Stimulated activated CD8-positive, alpha-beta memory T cell treated with anti-CD3 and anti-CD28 coated beads, Interleukin-15, amount 100 ng/mL, for 1 hour (primary cell): ENCODE measurements around the gene FNBP1L.
"Not testable (repeated sequence)": the region's sequence is repeated elsewhere in the genome, so short reads cannot be mapped to it uniquely, and the experiment has no call there.

Experiments used
- DNase-seq: peaks from one replicate; pipeline ENCODE4 v3.0.0-alpha.2; 2020; ENCODE audit warnings: low read depth

FNBP1L gene

DNA sequence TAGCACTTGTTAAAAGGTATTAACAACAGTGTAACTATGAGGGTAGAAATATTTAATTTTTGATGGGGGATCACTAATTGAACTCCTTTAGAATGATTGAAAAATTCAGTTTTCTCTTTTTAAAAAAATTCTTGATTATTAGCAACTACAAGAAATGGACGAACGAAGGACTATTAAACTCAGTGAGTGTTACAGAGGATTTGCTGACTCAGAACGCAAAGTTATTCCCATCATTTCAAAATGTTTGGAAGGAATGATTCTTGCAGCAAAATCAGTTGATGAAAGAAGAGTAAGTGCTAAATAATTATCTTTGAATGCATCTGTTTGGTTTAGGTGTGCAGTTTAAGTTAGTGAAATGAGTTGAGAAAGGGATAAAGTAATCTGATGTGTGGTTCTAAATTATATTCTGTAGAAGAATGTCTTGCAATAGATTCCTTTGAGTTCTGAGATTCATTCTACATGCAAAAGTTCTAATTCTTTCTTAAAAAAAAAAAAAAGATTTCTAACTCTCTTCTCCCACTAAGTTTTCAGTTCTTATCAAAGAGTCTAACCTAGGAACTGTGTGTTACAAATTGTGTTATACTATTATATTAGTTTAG is 85.0 kb downstream of the FNBP1L start:
- DNase-seq: no peak

DNA sequence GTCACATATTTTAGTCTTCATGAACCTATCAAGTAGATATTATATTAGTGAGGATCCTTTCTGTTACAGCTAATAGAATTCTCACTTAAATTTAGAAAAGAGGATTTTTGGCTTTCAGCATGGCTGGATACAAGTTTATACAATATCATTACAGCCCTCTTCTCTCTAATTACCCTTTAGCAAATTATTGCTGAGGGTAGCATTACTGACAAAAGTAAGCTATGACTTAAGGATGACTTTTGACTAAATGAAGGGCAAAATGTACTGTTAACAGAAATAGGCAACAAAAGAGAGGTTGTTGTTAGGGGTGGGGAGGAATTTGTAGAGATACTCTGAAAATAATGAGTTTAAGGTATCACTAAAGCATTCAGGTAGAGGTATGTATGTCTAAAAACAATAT is 85.8 kb downstream of the FNBP1L start:
- no peak for DNase-seq

DNA sequence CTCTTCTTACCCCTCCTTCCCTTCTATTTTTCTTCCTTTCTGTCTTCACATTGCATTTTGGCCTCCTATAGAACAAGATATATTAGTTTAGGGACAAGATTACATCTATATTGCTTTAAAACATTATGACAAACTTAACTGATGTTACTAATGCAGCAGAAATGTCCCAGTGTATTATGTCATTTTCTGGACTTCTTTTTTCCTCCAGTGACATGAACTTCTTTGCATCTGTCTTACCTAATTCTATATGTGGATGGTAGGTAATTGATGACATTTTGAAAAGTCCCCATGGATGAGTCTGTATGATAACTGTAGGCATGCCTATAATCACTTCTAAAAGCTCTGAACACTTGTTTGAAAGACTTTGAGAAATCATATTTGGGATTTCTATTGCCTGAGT is 89.5 kb downstream of the FNBP1L start:
- no peak for DNase-seq

DNA sequence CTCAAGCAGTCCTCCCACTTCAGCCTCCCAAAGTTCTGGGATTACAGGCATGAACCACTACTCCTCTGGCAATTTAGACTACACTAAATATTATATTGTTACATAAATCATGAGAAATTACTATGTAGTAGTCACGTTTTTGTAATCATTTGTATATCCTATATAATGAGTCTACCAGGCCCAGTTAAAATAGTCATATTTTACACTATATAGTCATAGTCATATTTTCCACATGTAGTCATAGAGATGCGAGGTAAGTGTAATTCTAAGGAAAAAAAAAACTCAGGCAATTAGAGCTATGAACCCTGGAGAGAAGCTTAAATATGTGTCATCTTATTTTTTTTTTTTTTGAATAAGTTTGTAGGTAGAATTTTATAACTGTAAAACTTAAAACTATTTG is 90.0 kb downstream of the FNBP1L start:
- DNase-seq: no peak

DNA sequence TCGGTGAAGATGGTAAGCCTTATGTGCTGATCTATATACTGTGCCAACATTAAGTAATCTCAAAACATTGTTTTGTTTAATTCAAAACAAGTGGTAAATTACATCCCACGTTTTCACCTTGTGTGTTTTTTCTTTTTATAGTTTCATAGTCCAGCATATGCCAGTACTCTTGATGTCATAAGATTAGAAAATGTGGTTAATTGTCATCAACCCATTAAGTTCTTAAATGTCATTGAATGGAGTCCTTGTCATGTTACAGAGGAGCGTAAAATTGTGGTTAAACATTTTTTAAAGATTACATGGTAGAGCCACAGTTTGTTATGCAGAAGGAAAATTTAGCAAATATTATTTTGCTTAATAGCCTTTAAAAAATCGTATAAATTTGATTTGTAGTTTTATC is 93.1 kb downstream of the FNBP1L start:
- no peak for DNase-seq

DNA sequence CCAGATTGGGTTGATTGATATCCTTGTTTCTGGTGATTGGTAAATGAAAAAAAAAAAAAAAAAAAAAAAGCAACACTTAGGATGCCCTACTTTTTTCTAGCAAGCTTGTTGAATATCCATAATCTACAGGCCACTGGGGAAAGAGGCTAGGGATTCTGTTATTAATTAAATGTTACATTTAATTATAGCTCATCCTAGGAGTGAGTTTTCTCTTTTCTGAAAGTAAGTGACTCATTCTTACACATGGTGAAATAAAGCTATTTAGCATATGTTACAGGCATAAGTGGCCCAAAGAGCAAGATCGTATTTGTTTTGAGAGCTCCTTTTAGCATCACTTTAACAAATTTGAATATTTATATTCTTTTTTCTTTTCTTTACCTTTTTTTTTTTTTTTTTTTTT is 94.5 kb downstream of the FNBP1L start:
- DNase-seq: no peak

DNA sequence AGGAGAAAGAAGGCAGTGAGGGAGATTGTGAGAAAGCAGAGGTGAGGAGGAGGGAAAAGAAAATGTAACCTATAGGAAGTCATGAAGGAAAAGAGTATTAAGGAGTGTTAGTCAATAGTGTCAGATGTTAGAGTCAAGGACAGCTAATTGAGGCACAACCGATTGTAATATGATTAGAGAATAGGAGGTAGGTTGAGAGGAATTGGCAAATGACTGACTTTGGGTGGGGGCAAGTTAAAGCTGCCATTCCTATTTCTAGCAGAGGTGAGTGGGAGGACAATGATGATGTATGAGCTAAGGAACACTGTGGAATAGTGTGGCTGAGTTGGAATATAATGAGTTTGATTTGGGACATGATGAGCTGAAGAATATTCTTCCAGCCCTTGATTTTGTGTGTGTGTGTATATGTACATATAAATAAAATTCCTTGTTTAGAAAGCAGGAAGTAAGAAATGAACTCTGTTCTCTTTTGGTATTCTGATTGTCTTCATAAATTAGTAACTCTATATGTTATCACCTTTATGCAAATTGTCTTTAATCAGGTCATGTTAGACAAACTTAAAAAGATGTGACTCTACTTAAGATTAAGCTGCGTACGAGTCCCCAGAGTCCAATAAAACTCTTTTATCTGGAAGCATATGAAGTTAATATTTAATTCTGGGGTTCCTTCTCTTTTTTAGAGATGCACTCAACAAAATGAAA is 98.4 kb downstream of the FNBP1L start:
- DNase-seq: no peak

DNA sequence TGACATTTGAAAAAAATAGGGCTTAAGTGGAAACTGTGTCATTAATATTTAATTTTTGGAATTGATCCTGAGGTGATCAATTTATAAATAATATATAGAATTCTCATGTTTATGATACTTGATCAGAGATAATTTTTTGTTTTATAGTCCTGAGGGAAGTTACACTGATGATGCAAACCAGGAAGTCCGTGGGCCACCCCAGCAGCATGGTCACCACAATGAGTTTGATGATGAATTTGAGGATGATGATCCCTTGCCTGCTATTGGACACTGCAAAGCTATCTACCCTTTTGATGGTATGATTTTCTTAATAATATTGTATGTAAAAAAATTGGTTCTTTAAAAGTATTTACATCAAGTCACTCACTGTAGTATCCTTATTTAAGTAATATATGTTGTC is 101.2 kb downstream of the FNBP1L start:
- no peak for DNase-seq

DNA sequence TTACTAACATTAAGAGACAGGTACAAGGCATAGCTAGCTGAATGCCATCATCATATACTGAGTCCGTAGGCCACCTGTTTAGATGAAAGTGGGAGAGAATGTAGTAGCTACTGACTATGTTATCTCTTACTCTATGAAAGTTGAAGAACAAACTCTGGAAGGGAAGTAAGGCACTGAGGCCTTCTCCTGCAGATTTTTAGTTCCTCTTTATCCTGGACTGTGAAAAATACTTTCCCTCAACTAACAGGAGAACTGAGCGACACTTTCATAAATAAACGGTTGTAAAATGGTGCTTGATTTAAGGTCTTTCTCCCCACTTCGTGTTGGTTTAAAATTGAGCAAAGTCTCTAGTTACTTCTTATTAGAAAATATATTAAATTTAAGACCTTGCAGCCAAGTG is 101.9 kb downstream of the FNBP1L start:
- DNase-seq: no peak

DNA sequence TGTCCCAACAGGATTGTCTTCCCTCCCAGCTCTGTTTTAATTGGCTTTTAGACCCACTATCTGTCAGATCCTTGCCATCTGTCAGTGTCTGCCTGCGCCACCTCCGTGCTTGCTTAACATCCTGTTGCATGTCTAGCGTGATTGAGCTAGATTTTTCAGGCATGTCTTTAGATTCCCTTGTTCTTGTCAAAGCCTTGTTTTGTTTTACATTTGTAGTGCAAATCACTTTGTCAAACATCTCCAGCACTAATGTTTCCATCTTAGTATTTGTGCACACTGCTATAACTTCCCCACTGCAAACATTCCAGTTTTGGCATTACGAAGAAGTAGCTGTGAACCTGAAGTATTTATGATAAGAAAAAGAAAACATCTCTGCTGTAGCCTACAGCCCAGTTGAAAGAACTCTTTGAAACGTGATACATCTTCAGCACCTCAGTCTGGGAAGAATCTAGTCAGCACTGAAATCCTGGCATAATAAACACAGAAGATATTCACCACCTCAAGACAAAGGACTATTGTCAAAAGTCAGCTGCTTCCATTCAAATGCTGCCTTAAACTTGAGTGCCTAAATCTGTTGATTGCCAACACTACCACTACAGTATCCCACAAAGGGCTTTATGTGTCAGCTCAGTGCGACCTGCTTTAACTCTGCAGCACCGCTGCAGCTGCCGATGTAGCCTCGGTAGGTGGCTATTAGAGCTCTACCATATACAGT is 105.0 kb downstream of the FNBP1L start:
- DNase-seq: no peak

DNA sequence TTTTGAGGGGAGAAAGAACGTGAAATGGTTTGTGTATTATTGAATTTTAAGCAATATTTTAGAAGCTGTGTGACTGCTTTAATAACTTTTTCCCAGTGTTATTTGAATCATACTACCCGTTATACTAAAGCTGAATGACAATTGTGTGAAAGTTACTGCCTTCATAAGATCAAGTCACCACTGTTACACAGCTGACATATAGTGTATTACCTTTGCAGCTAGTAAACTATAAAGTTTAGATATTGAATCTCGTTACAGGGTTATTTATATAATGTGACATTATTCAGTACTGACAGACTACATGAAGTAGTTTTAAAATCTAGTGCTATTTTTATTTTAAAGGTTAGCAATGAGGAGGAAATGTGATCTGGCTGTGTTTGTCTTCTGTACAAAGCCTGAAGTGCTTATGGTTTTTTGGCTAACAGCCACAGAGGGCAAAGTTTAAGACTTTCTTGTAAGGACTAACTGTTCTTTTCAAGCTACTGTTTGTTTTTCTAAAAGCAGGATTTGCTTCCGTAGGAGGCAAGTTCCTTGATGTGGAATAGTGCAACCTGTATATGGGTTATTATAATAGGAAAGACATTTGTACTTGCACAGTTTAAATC is 106.1 kb downstream of the FNBP1L start:
- DNase-seq: not testable (repeated sequence)

DNA sequence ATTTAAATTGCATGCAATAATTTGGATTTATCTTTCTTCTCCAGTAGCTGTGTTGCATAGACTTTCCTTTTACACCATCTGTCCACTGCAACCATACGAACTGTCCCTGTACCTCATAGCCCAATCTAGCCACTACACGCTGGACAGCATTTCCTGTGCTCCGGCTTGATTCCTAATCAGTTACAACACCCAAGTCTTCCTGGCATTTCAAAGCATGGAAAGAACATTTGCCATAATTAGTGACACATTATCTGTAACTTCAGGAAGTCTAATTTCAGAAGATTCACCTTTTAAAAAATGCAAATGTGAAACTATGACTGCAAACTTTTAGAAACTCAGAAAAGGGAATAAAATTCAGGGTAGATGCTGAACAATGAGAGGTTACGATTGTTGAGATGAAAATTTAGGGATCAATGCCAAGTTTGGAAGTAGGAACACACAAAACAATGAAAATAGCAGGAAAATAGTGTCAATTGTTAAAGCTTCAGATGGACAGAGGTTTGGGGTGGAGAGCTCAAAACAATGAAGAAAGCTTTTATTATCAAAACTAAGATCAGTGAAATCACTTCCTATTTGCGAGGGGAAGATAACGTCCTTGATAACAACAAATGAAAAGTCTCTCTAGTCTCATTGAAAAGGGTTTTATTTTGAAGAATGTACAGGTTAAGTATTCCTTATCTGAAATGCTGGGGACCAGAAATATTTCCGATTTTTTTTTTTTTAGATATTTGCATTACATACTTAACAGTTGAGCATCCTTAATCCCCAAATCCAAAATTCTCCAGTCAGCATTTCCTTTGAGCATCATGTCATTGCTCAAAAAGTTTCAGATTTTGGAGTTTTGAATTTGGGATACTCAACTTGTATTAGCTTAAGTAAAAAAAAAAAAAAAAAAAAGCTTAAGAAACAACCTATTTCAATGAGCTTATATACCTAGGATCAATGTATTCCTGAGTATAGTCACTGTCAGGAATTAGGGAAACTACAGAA is 107.3 kb downstream of the FNBP1L start:
- DNase-seq: no peak

DNA sequence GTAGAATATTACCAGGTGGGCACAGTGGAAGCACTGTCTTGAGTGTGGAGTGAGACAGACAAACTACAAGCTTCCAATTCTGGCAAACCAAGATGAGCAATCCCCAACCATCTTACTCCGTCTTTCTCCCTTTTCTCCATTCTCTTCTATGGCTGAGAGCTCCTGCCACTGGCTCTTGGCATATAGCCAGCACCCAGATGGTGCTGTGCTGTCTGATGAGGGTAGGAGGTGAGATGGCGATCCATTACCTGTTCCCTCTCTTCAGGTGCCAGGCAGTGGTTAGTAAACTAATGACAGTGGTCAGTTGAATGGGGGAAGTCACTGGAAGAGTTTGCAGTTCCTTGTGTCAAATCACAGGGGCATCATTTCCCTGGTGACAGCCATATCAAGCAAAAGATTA is 108.4 kb downstream of the FNBP1L start:
- no peak for DNase-seq

DNA sequence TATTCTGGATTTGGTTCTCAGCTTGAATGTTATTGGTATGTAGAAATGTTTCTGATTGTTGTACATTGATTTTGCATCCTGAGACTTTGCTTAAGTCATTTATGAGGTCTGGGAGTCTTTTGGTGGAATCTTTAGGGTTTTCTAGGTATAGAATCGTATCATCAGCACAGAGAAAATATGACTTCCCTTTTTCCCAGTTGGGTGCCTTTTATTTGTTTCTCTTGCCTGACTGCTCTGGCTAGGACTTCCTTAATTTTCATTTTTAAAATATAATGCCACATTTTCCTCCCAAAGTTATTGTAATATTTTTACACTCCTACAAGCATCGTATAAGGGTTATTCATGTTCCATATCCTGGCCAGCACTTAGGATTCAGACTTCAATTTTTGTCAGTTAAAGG is 111.1 kb downstream of the FNBP1L start:
- DNase-seq: no peak

DNA sequence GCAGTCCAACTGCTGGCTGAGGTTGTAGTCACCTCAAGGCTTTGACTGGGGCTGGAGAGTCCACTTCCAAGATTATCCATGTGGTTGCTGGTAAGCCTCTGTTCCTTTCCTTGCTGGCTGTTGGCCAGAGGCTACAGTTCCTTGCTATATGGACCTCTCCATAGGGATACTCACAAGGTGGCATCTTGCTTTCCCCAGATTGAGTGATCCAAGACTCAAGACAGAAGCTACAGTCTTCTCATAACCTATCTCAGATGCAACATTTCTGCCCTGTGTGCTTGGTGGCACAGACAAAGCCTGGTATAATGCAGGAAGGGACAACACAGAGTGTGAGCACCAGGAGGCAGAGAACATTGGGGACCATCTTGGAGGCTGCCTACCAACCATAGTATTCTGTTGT is 111.8 kb downstream of the FNBP1L start:
- no peak for DNase-seq

DNA sequence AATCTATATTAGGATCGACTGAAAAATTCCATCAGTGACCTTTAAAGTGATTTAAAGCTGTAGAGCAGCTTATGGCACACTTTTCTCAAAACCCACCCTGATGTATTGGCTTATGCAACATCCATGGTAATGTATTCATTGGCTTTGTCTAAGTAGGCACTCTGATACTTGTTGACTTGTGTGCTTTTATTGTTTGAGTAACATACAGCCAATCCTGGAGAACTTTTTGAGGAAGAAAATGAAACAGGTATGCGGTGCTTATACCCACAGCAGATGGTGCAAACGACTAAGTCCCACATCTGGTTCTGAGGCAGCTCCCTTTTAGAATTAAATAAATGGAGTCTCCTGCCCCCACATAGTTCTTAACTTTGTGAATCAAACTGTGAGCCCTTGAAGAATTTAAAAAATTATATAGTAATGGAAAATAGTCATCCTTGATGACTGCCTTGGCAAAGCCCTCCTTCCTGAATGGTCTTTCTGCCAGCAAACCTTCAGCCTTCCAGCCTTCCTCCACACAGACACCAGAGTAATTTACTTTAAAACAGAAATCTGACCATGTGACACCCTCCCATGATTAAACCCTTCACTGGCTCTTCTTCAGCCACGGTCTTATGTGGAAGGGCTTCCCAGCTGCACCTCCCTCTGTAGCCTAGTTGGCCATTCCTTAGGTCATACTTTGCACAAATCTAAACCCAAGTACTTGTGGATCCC is 117.7 kb downstream of the FNBP1L start:
- no peak for DNase-seq

DNA sequence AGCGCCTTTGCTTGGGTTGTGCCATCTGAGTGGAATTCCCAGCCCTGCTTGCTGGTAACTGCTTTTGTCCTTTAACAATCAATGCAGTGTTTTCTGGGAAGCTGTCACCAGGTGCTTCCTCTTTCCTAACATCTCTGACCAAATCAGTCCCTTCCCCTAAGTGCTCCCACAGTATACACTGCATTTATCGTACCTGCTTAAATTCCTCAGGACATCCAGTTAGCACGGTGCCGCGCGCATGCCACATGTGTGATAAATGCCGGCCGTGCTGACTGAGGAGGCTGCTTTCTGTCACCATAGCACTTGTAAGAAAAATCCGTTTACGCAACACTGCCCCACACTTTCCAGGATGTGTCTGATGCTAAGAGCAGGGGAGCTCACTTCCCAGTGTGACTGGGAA is 118.3 kb downstream of the FNBP1L start:
- no peak for DNase-seq

DNA sequence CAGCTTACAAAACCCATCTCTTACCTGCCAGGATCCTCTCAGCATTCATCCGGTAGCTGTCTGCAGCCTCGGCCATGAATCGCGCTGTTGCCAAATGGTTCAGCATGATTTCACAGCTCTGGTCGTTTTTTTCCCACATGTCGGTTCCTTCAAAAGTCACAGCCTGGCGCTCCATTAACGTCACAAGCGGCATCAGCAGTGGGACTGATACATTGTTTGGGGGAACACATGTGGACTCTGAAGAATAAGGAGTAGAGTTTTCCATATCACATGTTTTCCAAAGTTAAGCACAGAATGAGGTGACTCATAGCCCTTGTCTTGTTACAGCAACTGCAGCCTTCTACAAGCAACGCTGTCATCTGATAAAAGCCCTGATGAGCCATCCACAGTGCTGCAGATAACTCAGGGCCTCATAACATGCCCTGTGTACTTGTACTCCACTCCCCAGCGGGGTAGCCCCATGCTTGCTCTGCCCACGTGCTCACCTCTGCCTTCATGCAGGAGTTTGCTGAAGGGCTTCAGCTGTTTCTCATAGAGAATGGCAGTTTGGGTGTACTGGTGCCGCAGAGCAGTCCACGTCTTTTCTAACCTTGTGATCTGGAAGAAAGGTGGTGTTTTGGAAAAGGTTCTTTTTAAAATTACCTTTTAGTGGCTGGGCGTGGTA is 119.5 kb downstream of the FNBP1L start:
- no peak for DNase-seq

DNA sequence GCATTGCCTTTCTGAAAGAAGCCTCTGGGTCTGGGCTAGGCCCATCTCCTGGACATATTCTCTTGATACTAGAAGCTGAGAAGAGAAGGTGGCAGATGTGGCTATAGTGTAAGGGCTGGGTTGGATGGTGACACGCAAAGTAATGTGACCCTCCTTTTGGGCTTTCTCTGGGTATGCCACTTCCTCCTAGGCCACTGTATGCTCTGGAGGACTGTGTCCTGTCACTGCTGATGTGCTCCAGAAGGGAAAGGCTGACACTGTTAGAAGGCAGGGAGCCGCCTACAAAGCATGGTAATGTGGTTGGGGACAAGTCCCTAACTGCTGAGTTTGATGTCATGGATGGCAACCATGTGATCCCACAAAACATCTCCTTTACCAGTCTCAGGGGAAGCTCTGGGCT is 121.6 kb downstream of the FNBP1L start:
- no peak for DNase-seq

DNA sequence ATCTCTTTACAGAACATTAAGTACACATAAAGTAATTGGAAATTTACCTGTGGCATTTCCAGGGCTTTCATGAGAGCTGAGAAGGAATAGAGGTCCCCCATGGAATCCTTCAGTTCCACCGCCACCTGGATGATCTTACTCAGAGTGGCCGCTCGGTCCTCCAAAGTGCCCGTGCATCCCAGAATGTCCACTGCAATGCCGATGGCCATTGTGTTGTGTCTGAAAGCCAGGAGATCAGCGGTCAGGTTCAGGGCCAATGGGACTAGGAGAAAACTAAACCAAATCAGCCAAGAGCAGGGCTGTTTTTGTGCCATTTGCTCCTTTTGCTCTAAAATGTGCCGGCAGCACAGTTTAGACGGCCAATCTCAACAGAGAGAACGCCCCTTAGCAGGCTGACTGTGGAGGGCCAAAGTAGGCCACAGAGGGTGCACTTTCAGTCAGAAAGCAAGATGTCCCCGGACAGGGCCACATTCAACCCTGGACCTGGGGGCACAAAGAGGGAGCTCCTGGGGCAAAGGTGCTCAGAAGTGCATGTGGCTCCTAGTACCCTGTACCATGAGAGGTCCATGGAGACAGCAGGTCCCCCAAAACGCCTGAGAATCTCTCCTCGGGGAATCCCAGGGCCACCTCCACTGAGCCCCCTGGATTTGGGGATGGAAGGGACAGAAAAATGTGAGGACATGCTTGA is 123.8 kb downstream of the FNBP1L start:
- no peak for DNase-seq
